ENCODE measurements around the gene AWAT1.

Gene AWAT1

DNA sequence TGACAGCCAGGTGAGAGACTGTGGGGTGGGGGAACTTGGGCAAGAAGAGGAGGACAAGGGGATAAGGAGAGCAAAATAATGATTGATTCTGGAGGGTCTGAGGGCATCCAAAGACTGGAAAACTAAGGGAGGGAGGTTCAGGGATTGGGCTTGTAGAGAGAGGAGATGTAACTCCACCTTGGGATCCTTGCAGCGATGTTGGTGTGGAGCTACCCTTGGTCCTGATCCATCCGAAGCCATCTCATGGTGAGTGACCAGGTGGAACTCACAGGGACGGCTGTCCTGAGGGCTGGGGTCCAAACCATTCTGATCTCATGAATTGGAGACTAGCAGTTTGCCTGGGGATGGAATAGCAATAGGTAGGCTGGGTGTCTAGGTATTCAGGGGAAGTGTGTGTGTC, 46.1 kb downstream of the AWAT1 start:
- in situ Hi-C loops (cut with MboI; ENCODE audit: low pct_unique_long_range_greater_than_20kb, low sequenced_read_pairs, unreplicated experiment) = no loop called here
- no peak for DNase-seq (ENCODE audit: low spot score)
- no peak for TF ChIP-seq CTCF (IDR thresholded peaks at IDR 0.05; ENCODE audit: extremely low read depth, insufficient read depth, missing control alignments)

GRCh38 chrX:70281951-70282350, 47.5 kb downstream of the AWAT1 start, which contains the start of gene RAB41:
Gene RAB41, plus strand, starts transcription at chrX:70282172. Its CDS starts 46 bp downstream, at chrX:70282218.
- in situ Hi-C loops (cut with MboI; ENCODE audit: low pct_unique_long_range_greater_than_20kb, low sequenced_read_pairs, unreplicated experiment) = no loop called here
- DNase-seq (ENCODE audit: low spot score) = no peak
- TF ChIP-seq CTCF (IDR thresholded peaks at IDR 0.05; ENCODE audit: extremely low read depth, insufficient read depth, missing control alignments) = no peak

DNA sequence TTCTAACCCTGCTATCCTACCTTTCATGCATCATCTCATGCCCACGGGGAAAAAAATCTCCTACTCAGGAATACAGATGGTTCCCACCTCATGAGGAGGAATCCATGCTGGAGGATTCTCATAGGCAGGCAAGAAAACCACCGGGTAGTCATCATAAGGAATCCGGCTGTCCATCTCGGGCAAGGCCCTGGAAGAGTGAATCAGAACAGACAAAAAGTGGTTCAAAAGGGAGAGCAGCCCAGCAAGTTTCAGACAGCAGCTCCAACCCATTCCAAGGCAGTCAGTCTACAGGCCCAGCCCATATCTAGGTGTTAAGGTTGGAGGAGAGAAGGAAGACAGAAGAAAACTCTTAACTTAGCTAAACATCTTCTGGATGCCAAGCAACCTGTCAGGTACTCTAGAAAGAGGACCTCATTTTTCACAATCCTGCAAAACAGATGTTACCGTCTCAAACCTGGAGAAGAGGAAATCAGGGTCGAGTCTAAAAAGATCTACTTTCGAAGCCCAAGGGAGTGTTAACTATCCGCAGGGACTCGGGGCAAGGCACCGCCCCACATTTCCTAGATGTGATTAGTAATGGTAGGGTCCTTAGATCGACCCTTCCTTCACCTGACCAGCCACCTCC, 54.8 kb downstream of the AWAT1 start:
- no peak for DNase-seq (ENCODE audit: low spot score)
- TF ChIP-seq CTCF (IDR thresholded peaks at IDR 0.05; ENCODE audit: extremely low read depth, insufficient read depth, missing control alignments) = no peak
- in situ Hi-C loops (cut with MboI; ENCODE audit: low pct_unique_long_range_greater_than_20kb, low sequenced_read_pairs, unreplicated experiment) = no loop called here
